IPS DF 4.7 (cell line): ENCODE results near the gene NDUFAF3.
"Not testable (repeated sequence)": the region's sequence is repeated elsewhere in the genome, so short reads cannot be mapped to it uniquely, and the experiment has no call there.

Experiments
- DNase-seq: peaks from one replicate; pipeline ENCODE4 v3.0.0-alpha.2; 2013; ENCODE audit warnings: low spot score; ENCODE audit errors: extremely low read depth

The NDUFAF3 gene

GRCh38 chr3:48999085-48999858 is 22.6 kb upstream of the NDUFAF3 start:
- DNase-seq: no peak

- DNase-seq: no peak
Observed at GRCh38 chr3:49001155-49001554, 20.8 kb upstream of the NDUFAF3 start.

- DNase-seq: no peak
Observed at GRCh38 chr3:49004352-49005302, 17.3 kb upstream of the NDUFAF3 start.

- no peak for DNase-seq
Observed at GRCh38 chr3:49005303-49005680, 16.6 kb upstream of the NDUFAF3 start.

GRCh38 chr3:49005998-49006397 is 15.9 kb upstream of the NDUFAF3 start:
- no peak for DNase-seq

DNA sequence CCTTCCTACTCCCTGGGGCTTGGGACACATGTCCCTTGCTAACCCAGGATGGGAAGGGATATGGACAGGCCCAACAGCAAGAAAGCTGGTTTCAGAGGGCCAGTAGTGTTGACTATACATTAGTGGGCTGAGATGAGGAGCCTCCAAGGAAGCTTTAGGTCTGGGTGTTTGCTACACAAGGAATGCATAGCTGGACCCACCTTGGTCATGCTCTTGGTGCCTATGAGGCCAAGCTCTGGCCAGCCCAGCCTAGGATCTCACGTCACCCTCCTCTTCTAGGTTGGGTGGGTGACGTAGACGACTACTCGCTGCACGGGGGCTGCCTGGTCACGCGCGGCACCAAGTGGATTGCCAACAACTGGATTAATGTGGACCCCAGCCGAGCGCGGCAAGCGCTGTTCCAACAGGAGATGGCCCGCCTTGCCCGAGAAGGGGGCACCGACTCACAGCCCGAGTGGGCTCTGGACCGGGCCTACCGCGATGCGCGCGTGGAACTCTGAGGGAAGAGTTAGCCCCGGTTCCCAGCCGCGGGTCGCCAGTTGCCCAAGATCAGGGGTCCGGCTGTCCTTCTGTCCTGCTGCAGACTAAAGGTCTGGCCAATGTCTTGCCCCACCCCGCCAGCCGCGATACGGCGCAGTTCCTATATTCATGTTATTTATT is 15.4 kb upstream of the NDUFAF3 start:
- no peak for DNase-seq

GRCh38 chr3:49007068-49007770 is 14.7 kb upstream of the NDUFAF3 start, which contains the start of gene WDR6:
Gene WDR6, plus strand, starts transcription at chr3:49007391. Its CDS starts 41 bp downstream, at chr3:49007432.
- peak; percentile 94 for DNase-seq

DNA sequence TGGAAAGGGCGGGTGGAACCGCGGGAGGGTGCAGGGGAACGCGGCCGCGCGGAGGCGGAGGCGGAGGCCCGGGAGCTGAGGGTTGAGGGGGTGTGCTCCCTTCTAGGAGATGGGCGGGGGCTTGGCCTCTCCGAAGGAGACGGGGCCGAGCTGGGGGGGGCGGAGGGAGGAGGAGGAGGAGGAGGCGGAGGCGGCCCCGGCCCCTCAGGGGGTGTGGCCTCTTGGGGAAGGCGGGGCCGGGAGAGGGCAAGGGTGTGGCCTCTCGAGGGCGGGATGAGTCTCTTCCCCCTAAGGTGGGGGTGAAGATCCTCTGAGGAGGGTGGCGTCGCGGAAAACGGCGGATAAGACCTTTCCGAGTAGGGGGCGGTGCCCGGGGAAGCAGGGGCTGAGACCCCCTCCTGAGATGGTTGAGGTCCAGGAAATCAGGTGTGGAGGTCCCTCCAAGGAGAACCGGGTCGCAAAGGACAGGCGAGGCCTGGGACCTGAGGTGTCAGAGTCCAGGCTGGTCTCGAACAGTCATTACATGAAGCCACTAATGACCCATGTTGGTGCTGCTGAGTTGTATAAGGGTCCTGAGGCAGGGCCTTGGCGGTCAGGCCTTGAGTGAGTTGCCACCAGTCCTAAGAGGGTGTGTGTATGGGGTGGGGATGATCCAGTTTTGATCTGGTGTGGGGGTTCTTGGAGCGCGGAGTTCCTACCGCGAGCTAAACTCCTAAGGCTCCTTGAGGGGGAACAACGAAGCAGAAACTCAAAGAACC is 14.0 kb upstream of the NDUFAF3 start:
- no peak for DNase-seq

- not testable (repeated sequence) for DNase-seq
Observed at GRCh38 chr3:49008627-49009026, 13.3 kb upstream of the NDUFAF3 start.

- DNase-seq: no peak
Observed at GRCh38 chr3:49009396-49009795, 12.5 kb upstream of the NDUFAF3 start.

DNA sequence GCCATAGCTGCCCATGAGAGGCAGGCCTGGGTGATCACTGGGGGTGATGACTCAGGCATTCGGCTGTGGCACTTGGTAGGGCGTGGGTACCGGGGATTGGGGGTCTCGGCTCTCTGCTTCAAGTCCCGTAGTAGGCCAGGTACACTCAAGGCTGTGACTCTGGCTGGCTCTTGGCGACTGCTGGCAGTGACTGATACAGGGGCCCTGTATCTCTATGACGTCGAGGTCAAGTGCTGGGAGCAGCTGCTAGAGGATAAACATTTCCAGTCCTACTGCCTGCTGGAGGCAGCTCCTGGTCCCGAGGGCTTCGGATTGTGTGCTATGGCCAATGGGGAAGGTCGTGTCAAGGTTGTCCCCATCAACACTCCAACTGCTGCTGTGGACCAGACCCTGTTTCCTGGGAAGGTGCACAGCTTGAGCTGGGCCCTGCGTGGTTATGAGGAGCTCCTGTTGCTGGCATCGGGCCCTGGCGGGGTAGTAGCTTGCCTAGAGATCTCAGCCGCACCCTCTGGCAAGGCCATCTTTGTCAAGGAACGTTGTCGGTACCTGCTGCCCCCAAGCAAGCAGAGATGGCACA is 9.4 kb upstream of the NDUFAF3 start:
- no peak for DNase-seq

GRCh38 chr3:49013113-49013737 is 8.7 kb upstream of the NDUFAF3 start:
- DNase-seq: no peak

GRCh38 chr3:49013738-49014660 is 7.9 kb upstream of the NDUFAF3 start:
- DNase-seq: no peak

DNA sequence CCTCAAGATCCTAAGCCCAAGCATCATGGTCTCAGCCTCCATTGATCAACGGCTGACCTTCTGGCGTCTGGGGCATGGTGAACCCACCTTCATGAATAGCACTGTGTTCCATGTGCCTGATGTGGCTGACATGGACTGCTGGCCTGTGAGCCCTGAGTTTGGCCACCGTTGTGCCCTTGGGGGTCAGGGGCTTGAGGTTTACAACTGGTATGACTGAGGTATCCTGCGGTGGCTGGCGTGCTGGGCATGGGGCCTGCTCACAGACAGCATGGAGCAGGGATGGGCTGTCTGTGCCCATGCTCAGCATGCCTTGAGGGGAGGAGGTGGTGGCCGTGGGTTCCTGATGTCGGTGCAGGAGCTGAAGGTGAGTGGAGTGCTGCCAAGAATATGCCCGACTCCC is 6.8 kb upstream of the NDUFAF3 start:
- DNase-seq: no peak

- DNase-seq: no peak
Observed at GRCh38 chr3:49015765-49016164, 6.2 kb upstream of the NDUFAF3 start.

DNA sequence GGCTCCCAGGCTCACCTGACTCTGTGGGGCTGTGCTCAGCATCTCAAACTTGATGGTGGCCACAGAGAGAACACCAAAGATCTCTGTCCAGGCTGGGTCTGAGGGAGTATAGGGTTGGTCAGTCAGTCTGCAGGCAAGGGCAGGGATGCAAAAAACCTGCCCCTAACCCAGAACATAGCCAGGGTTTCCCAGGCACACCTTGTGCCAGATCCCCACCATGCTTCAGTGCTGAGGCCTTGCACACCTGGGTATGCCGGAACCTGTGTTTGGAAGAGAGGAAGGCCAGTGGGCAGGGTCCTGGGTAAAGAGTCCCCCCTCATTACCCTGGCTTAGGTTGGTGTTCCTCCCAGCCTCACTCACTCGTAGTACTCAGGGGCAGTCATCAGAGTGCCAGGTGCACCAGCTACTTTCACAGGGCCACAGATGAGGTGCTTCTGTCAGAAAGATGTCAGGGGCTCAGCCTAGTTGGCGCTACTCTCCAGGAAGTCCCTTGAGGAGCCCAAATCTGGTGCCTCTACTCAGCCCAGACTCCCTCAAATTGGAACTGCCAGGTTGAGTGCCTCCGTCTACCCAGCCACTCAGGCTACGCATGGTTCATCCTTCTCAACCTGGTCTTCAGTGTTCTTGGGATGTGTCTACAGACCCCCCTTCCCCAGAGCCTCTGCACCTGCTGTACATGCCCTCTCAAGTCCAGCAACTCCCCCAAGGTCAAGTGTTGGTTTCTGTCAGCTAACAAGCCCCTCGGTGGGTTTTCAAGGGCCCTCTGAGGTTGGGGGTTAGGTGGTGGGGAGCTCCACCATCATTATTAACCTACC is 5.3 kb upstream of the NDUFAF3 start:
- no peak for DNase-seq

DNA sequence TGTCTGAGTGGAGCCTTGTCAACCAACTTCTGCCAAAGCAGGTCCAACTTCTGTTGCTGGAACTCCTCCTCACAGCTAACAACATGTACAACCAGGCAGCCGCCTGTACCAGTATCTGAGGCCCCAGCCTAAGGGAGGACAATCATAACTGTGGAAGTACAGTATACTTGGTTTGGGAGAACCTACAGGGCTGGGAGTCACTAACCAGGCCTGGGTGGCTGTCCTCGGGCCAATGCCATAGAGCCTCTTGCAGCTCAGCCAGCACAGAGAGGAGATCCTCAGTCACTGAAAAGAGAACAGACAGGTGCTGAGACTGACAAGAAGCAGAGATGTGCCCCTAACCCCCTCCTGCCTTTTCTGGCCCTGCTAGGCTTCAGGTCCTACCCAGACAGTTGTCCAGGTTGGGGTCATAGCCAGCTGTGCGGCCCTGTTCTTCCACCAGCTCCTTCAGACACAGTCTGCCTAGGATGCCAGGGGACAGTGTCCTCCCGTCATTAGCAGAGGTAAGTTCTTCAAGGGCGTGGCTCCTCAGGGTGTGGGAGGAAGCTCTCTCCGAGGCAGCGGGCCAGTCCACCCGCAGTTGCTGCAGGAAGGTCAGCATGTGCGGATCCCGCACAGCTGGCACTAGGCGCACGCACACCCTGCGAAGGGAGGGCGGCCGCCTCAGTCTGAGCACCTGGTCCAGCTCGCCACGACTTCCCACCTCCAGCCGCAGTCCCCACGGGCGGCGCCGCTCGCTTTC is 4.5 kb upstream of the NDUFAF3 start:
- DNase-seq: no peak
